Measurements from ENCODE around the gene NHEJ1. TPM values are rescaled to one million over a fixed set of nuclear protein-coding genes. Genes with fewer than 3 reads are reported as not detected.

Gene NHEJ1
- total RNA-seq, 1 donor = 24.2 TPM

DNA sequence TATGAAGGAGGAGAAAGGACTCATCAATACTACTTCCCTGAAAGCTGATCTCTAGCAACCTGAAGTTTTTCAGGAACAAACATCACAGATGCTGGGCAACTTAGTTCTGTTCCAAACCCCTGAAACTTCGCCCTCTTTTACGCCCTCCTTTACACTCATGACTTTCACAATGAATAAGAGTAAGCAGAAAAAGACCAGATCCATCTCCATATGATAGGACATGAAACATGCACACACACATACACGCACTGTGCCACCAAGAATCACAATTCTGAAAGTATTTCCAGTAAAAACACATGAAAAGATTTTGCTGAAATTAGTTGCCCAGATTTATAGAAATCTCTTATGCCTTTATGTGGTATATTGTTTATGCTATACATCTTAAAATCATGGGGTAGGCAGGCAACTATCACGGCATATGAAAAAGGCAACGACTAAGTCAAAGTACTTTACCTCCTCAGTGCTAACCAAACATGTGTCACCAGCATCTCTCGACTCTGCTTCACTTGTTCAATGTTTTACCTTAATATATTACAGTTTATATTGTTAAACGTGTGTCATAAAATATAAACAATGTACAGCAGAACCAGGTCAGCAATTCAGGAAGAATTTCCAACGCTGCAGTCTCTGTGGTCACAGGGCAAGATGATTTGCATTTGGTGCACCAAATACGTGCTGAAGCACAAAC lies 47.8 kb downstream of the NHEJ1 start:
- TF ChIP-seq, protein P1, sequence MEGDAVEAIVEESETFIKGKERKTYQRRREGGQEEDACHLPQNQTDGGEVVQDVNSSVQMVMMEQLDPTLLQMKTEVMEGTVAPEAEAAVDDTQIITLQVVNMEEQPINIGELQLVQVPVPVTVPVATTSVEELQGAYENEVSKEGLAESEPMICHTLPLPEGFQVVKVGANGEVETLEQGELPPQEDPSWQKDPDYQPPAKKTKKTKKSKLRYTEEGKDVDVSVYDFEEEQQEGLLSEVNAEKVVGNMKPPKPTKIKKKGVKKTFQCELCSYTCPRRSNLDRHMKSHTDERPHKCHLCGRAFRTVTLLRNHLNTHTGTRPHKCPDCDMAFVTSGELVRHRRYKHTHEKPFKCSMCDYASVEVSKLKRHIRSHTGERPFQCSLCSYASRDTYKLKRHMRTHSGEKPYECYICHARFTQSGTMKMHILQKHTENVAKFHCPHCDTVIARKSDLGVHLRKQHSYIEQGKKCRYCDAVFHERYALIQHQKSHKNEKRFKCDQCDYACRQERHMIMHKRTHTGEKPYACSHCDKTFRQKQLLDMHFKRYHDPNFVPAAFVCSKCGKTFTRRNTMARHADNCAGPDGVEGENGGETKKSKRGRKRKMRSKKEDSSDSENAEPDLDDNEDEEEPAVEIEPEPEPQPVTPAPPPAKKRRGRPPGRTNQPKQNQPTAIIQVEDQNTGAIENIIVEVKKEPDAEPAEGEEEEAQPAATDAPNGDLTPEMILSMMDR (IDR thresholded peaks at IDR 0.05; ENCODE audit: insufficient read depth, low read depth, low read length) = no peak
- H3K4me3 ChIP-seq (ENCODE audit: low read depth, low read length) = no peak overlapping the region
- no peak for DNase-seq (ENCODE audit: low read depth)

DNA sequence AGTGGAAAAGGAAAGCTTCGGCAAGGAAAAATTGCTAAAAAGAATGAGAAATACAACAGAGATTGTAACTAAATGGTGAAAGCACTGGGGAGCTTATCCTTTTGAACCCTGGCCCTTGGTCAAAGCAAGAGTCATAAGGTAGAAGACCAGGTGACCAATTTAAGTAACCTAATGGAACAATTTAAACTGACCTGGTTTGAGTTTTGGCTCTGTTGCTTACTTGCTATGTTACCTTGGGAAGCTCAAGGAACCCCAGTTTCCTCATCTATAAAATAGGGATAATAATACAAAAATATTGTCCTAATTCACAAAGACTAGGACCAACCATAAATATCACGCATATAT lies 48.6 kb downstream of the NHEJ1 start:
- DNase-seq (ENCODE audit: low read depth) = no peak
- H3K4me3 ChIP-seq (ENCODE audit: low read depth, low read length) = no peak overlapping the region
- TF ChIP-seq, protein P1 (IDR thresholded peaks at IDR 0.05; ENCODE audit: insufficient read depth, low read depth, low read length) = no peak

DNA sequence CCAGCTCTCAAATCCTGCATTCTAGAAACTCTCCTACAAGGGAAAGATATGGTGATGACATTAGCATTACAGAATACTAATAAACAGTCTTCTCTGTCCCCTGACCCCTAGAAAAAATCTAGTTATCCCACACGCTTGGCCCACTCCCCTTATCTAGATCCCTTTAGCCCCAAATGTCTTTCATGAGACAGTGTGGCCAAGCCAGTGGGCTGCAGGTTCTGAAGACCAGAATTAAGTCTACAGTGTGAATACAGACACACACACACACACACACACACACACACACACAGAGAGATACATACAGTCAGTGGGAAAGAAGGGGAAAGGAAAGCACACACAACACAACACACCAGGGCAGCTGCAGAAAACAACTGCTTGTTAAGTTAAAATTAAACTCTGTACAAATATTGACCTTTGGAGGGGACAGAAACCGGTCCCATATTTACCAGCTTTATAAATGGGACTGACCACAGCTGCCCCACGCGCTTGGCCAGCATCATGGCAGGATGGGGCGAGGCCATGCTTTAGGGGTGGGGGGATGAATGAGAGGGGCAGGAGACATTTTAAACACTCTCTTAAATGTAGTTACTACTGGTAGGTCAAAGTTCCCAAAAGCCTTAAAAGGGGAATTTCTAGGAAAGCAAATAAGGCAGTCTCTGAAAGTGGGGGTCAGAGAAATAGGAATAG lies 49.1 kb downstream of the NHEJ1 start:
- H3K4me3 ChIP-seq (ENCODE audit: low read depth, low read length) = no peak overlapping the region
- no peak for DNase-seq (ENCODE audit: low read depth)
- TF ChIP-seq, protein P1 (IDR thresholded peaks at IDR 0.05; ENCODE audit: insufficient read depth, low read depth, low read length) = no peak

DNA sequence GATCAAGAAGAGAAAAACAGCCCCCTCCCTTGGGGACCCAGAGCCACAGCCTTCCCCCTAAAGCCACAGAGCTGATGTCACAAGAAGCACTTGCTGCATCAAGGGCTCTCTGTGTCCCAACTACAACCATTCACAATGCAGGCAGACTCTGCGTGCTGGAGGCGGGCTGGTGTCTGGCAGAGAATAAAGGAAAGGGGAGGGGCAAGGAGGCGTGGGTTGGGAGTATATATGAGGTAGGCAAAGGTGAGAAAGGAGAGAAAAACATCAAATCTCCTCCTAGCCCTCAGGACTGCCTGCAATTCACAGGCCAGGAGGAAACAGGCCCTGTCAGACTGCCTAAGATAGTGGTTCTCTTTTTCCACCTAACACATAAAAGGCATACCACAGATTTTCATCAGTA lies 51.1 kb downstream of the NHEJ1 start:
- TF ChIP-seq, protein P1 (IDR thresholded peaks at IDR 0.05; ENCODE audit: insufficient read depth, low read depth, low read length) = no peak
- H3K4me3 ChIP-seq (ENCODE audit: low read depth, low read length) = no peak overlapping the region
- no peak for DNase-seq (ENCODE audit: low read depth)

DNA sequence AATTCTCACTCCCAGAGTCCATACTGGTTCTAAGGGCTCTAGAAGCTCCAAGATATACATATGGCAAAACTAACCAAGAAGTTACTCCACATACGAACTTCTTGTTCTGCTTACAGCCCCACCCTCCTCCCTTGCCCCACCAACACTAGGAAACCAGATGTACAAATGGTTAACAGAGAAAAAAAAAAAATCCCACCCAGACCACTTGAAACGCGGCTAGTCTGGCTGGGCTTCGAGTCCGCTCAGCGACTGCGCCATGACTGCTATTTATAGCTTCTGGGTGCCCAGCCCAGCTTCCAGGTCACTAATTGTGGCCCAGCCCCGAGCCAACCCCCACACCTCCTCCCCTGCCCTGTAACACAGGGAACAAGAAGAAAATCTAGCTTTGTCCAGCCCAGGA lies 52.9 kb downstream of the NHEJ1 start:
- DNase-seq (ENCODE audit: low read depth) = no peak
- TF ChIP-seq, protein P1 (IDR thresholded peaks at IDR 0.05; ENCODE audit: insufficient read depth, low read depth, low read length) = no peak
- H3K4me3 ChIP-seq (ENCODE audit: low read depth, low read length) = no peak overlapping the region

DNA sequence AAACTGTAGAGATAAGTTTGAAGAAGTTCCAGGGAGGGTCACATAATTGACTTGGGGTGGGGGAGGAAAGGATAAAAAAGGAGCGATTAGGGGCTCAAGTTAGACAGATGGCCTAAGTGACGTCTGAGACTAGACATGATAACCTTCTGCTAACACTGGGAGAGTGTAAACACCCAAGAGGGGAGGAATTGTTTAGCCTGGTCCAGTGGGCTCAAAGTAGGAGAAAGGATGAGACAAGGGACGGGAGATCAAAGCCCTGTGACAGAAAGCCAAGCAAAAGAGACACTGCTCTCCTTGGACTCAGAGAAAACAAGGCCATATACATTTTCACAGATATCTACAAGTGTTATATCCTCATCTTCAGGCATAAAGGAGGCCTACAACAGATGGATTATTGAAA lies 54.4 kb downstream of the NHEJ1 start:
- H3K4me3 ChIP-seq (ENCODE audit: low read depth, low read length) = no peak overlapping the region
- no peak for DNase-seq (ENCODE audit: low read depth)
- TF ChIP-seq, protein P1 (IDR thresholded peaks at IDR 0.05; ENCODE audit: insufficient read depth, low read depth, low read length) = no peak

Measured in fibroblast of villous mesenchyme (primary cell).